VCaP (cell line): Measurements from ENCODE around the gene RBM4B.

Experiments
- H3K27ac ChIP-seq: fragments of 450-650 bp; 2 replicates; pipeline ENCODE4 v1.5.1; 2017
- TF ChIP-seq, protein P1 (sequence below): fragments of 450-650 bp; conservative IDR thresholded peaks from 2 replicates; pipeline ENCODE4 v1.5.1; 2017; ENCODE audit warnings: mild to moderate bottlenecking, moderate library complexity

Gene RBM4B

DNA sequence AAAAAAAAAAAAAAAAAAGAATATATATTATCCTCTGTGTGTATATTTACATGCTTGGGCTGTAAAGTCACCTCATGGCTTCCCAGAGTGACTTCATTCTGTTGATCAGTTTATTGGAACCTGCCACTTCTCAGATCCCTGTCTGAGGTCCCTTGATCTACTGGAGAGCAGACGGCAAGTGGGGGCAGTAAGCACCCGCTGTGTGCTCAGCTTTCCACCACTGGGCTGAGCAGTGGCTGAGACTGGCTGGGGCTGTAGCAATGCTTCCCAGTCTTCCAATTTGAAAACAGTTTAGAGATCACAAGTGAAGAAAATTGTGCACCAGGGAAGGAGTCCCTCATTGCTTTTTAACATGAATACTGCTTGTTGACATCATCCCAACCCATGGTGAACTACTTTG is 6.9 kb upstream of the RBM4B start:
- H3K27ac ChIP-seq: no peak overlapping the region
- TF ChIP-seq, protein P1, sequence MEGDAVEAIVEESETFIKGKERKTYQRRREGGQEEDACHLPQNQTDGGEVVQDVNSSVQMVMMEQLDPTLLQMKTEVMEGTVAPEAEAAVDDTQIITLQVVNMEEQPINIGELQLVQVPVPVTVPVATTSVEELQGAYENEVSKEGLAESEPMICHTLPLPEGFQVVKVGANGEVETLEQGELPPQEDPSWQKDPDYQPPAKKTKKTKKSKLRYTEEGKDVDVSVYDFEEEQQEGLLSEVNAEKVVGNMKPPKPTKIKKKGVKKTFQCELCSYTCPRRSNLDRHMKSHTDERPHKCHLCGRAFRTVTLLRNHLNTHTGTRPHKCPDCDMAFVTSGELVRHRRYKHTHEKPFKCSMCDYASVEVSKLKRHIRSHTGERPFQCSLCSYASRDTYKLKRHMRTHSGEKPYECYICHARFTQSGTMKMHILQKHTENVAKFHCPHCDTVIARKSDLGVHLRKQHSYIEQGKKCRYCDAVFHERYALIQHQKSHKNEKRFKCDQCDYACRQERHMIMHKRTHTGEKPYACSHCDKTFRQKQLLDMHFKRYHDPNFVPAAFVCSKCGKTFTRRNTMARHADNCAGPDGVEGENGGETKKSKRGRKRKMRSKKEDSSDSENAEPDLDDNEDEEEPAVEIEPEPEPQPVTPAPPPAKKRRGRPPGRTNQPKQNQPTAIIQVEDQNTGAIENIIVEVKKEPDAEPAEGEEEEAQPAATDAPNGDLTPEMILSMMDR: no peak

DNA sequence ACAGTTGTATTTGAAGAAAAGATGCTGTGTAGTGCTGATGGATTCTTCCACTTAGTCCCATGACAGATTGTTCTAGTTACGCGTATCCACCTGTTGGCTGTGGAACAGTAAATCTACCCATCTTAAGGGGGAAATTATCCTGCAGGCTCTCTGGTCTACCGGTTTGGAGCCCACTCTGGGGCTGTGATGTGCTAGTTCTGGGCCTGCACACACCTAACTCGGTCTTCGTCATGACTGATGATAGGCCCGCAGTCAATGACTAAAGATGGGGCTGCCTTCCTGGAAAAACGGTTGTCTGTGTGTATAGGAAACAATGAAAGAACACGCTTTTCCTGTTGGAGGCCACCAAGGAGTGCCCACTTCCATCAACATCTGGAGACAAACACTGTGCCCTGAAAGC is 6.2 kb upstream of the RBM4B start:
- no peak overlapping the region for H3K27ac ChIP-seq
- TF ChIP-seq, protein P1: no peak

DNA sequence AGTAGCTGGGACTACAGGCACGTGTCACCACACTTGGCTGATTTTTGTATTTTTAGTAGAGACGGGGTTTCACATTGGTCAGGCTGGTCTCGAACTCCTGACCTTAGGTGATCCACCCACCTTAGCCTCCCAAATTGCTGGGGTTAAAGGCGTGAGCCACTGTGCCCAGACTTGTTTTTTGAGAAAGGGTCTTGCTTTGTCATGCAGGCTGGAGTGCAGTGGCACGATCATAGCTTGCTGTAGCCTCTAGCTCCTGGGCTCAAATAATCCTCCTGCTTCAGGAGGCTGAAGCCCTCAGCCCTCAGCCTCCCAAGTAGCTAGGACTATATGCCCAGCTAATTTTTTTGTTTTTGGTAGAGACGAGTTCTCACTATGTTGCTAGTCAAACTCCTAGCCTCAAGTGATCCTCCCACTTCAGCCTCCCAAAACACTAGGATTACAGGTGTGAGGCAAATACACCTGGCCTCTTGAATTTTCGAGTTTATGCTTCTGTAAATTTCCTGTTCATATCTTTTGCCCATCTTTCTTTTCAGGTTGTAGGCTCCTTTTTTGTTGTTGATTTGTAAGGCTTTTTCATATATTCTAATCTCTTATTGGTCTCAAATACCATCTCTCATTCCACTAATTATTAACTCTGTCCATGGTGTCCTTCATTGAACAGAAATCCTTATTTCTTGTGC is 3.4 kb upstream of the RBM4B start:
- TF ChIP-seq, protein P1: no peak
- no peak overlapping the region for H3K27ac ChIP-seq

DNA sequence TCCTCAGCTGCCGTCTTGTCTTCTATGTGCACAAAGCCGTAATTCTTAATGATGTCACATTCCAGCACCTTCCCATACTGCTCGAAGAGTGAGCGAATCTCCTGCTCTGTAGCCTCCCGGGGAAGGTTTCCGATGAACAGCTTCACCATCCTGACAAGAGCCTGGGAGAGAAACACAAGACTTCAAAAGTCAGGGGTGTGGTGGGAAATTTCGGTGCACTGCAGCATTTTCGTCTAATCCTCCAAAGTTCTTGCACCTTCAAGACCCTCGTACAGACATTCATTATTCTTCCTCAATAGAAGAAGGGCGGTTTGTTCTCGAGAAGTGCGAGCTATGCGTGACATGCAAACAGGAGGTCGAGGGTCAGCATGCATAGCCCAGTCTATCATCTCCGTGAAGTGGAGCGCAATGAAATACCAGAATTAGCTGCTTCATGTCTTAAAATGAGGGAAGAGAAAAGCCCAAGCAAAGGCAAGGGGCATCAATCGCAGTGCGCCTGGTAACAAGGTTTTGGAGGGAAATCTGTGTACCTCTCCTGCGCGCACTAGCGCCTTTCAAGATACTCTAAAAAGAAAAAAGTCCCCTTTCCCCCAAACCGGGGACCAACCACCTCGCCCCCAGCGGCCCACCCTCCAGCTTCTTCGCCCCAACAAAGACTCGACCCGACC is 622 bp downstream of the RBM4B start:
- TF ChIP-seq, protein P1: no peak
- H3K27ac ChIP-seq: peak overlapping the region; percentile 92

- TF ChIP-seq, protein P1: no peak
- peak overlapping the region; percentile 92 for H3K27ac ChIP-seq
Observed at GRCh38 chr11:66676282-66676919, 1.3 kb downstream of the RBM4B start.

DNA sequence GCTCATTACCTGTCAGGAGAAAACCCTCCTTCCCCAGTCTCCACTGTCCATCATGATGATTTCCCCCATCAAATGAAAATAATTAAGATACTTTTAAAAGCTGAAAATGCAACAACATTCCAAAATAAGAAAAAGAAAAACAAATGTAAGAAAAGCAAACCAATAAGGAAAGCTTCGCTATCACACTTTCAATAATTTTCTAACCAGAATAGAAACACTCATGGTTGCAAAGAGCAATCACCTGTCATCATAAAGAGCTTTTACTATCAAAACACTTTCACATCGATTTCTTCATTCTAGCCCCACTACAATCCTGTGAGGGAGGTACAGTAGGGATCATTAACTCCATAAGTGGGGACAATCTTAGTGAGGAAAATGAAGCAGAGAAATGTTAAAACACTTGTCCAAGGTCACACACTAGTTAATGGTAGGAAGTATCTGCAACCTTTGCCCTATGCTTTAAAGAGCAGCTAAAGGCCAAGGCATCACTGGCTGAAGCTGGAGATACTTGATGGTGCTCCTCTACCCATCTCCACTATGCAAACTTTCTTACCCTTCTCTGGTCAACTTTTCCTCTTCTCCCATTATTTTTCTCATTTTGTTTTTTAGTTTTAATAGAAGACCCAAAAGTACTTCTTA is 2.6 kb downstream of the RBM4B start:
- no peak overlapping the region for H3K27ac ChIP-seq

More for the DNA sequence above, 2.6 kb downstream of the RBM4B start:
- TF ChIP-seq, protein P1: no peak
